NCI-H526 treated with DMSO at 0.1 percent for 48 hours (cell line): ENCODE results near the gene POU4F2.

Experiments used
- DNase-seq: peaks from one replicate; lab custom pipeline; 2025; lab: John Stamatoyannopoulos, UW

POU4F2 gene

GRCh38 chr4:146638786-146639505 is at the start of gene POU4F2:
POU4F2 (plus strand) TSS chr4:146638893; CDS start chr4:146639141, 248 bp downstream.
- no peak for DNase-seq

- no peak for DNase-seq
Observed at GRCh38 chr4:146590801-146591200, 47.9 kb upstream of the POU4F2 start.

GRCh38 chr4:146592019-146592418 is 46.7 kb upstream of the POU4F2 start:
- DNase-seq, result no peak

- DNase-seq, result no peak
Observed at GRCh38 chr4:146632770-146633470, 5.8 kb upstream of the POU4F2 start.

- DNase-seq, result no peak
Observed at GRCh38 chr4:146633471-146633800, 5.3 kb upstream of the POU4F2 start.

- DNase-seq, result no peak
Observed at GRCh38 chr4:146634825-146635224, 3.9 kb upstream of the POU4F2 start.

- DNase-seq, result no peak
Observed at GRCh38 chr4:146637621-146638332, 916 bp upstream of the POU4F2 start.

- no peak for DNase-seq
Observed at GRCh38 chr4:146638333-146638785, 334 bp upstream of the POU4F2 start.

GRCh38 chr4:146639506-146639932 is 826 bp downstream of the POU4F2 start:
- DNase-seq, result no peak

- DNase-seq, result no peak
Observed at GRCh38 chr4:146640021-146640464, 1.4 kb downstream of the POU4F2 start.

- DNase-seq, result no peak
Observed at GRCh38 chr4:146640465-146641061, 1.9 kb downstream of the POU4F2 start.

GRCh38 chr4:146641762-146642161 is 3.1 kb downstream of the POU4F2 start:
- DNase-seq, result no peak

GRCh38 chr4:146643812-146644401 is 5.2 kb downstream of the POU4F2 start:
- no peak for DNase-seq

- DNase-seq, result no peak
Observed at GRCh38 chr4:146645921-146646320, 7.2 kb downstream of the POU4F2 start.

- no peak for DNase-seq
Observed at GRCh38 chr4:146646593-146647325, 8.1 kb downstream of the POU4F2 start.

- DNase-seq, result no peak
Observed at GRCh38 chr4:146647615-146648460, 9.1 kb downstream of the POU4F2 start.

GRCh38 chr4:146648461-146648783 is 9.7 kb downstream of the POU4F2 start:
- DNase-seq, result no peak

- no peak for DNase-seq
Observed at GRCh38 chr4:146649232-146649631, 10.5 kb downstream of the POU4F2 start.

GRCh38 chr4:146650034-146650433 is 11.3 kb downstream of the POU4F2 start:
- no peak for DNase-seq

GRCh38 chr4:146654687-146655520 is 16.2 kb downstream of the POU4F2 start:
- DNase-seq, result no peak
